Activated T-helper 17 cell treated with anti-CD3 and anti-CD28 coated beads, Interleukin-2, amount 50 U/mL, for 72 hours (primary cell): Measurements from ENCODE around the gene HIPK2. TPM values are rescaled to one million over a fixed set of nuclear protein-coding genes. Genes with fewer than 3 reads are reported as not detected.
A peak's percentile ranks its signal among the peaks of the same experiment; 100 is the strongest.

Source experiments
- ATAC-seq: fragments of 150-1000 bp; cut with Tn5 transposase; replicated peaks from 2 replicates; pipeline ENCODE4 v1.10.0; 2021; ENCODE audit warnings: mild to moderate bottlenecking, moderate library complexity
- H3K27ac Mint-ChIP-seq: one replicate; pipeline ENCODE4 v1.8.0; 2022; ENCODE audit warnings: mixed read lengths
- H3K27me3 Mint-ChIP-seq: one replicate; pipeline ENCODE4 v1.8.0; 2022; ENCODE audit warnings: mixed read lengths
- H3K36me3 Mint-ChIP-seq: one replicate; pipeline ENCODE4 v1.8.0; 2022; ENCODE audit warnings: low read depth, mild to moderate bottlenecking, mixed read lengths
- H3K4me1 Mint-ChIP-seq: one replicate; pipeline ENCODE4 v1.8.0; 2022; ENCODE audit warnings: mixed read lengths
- H3K4me3 Mint-ChIP-seq: one replicate; pipeline ENCODE4 v1.8.0; 2022; ENCODE audit warnings: mild to moderate bottlenecking, mixed read lengths
- H3K9me3 Mint-ChIP-seq: one replicate; pipeline ENCODE4 v1.8.0; 2022; ENCODE audit warnings: mixed read lengths
- total RNA-seq, 2 donors: library from RNA; stranded (reverse); gene quantifications; one replicate each; pipeline ENCODE4 v1.2.3, GENCODE V29; 2022

The HIPK2 gene
- total RNA-seq, result 10 to 100 TPM; 44.2 to 46.9 TPM

DNA sequence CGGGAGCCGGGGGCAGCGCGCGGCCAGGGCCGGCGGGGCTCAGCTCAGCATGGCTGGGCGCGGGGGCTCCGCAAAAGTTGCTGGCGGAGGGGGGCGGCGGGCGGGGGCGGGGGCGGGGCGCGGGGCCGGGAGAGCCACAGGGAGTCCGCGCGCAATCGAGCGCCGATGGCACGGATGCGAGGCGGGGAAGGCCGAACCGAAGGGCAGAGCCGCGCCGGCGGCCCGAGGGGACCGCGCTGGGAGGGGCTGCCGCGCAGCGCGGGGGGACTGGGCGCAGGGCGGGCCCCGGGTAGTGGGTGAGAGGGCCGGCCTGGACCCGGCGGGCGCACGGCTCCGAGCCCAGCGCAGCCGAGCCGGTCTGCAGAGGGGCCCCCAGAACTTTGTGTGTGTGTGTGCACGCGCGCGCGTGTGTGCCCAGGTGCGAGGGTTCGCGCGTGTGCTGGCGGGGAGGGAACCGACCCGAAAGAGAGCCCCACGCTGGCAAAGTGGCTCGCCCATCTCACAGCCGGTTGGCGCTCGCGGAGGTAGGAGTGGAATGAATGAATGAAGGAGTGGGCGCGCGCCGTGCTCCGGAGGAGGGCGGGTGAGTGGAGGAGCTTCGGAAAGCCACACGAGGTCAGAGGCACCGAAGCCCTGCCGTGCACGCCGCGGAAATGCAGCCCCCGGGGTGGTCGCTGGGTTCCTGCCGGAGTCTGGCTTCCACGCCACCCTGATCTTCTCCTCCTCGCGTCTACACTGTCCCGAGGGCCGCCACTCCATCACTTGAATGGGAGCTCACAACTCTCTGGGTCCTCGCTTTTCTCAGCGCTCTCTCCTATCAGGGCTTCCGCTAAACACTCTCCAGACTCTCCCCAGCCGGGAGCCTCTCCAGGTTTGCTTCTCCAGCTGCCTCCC lies at the start of gene HIPK2:
Gene HIPK2 (minus strand): TSS at position 51 of the 894 bp plus-strand sequence. CDS start 375 bp downstream, outside the sequence.
- Mint-ChIP-seq H3K27ac (peak within 1 kb of the TSS; percentile 96), H3K36me3 (peaks cover 34% of the 10 kb centered on the region), H3K4me3 (peak within 1 kb of the TSS; percentile 98), H3K4me1 (peaks cover 40% of the 10 kb centered on the region), H3K27me3 (peaks cover 4% of the 10 kb centered on the region), H3K9me3 (no peaks in the 10 kb centered on the region)
- peak; percentile 33 for ATAC-seq

DNA sequence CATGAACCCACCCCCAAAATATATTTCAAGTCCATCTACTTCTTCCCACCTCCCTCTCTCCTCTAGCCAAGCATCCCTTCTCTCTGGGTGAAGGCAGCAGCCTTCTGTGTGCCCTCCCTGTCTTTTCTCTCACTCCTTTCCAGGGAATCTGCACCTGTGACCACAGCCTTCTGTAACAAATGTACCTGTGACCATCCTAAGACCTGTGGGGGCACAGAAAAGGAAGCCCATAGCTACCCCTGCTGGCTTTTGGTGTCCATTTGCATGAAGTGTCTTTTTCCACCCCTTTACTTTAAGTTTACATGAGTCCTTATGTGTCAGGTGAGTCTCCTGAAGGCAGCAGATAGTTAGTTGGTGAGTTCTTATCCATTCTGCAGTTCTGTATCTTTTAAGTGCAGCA lies 49.2 kb upstream of the HIPK2 start:
- Mint-ChIP-seq H3K27ac (peak overlapping the region; percentile 89), H3K4me1 (peaks cover 14% of the 10 kb centered on the region), H3K9me3 (no peaks in the 10 kb centered on the region), H3K36me3 (peaks cover 7% of the 10 kb centered on the region), H3K4me3 (peak overlapping the region; percentile 83), H3K27me3 (no peaks in the 10 kb centered on the region)
- no peak for ATAC-seq

DNA sequence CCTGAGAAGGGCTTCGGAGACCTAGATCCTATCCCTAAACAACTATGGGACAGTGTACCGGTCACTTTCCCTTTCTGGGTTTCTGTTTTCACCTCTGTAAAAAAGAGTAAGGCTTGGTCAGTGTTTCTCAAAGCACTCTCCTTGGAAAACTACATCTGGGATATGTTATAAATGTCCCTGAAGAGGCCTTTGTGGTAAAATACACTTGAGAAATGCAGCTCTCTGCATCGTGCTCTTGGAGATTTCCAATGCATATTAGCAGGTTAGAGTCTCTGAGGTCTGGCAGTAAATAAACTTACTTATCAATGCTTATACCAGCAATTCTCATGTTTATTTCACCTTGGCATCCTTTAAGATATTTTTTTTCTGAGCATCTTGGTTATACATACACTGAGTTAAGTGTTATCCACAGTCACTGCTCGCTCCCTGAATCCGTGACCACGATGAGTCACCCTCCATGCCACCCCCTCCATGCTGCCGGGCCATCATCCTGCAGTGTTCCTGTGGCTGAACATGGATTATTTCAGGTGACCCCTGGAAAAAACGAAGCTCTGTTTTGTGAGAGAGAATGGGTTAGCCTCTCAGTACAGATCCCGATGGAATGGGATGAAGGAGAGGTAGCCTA lies 48.0 kb upstream of the HIPK2 start:
- H3K9me3 Mint-ChIP-seq, result no peaks in the 10 kb centered on the region
- no peak overlapping the region for H3K27ac Mint-ChIP-seq
- peaks cover 1% of the 10 kb centered on the region for H3K36me3 Mint-ChIP-seq
- peaks cover 8% of the 10 kb centered on the region for H3K4me1 Mint-ChIP-seq
- H3K27me3 Mint-ChIP-seq, result no peaks in the 10 kb centered on the region
- H3K4me3 Mint-ChIP-seq, result no peak overlapping the region
- ATAC-seq, result no peak

DNA sequence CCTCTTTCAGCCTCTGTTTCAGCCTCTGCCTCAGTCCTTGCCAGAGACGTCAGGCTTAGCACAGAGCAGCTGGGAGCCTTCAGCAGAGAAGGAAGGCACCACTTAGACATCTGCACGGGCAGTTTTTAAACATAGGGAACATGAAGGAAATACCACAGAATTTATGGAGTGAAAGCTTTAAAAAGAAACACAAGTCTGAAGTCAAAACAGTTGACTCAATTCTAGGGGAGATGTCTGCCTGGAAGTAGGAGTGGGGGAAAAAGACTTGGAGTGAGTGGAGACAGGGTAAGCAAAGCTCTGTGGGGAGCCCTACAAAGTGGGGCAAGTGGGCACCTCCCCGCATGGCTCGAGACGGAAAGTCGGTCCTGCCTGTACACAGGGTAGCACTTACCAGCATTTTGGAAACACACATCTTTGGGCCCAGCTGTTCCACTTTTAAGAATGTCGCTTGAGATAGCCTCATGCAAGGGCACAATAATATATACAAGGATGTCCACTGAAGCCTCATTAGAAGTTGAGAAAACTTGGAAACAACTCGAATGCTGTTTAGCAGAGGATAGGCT lies 46.2 kb upstream of the HIPK2 start:
- no peak overlapping the region for H3K4me3 Mint-ChIP-seq
- no peaks in the 10 kb centered on the region for H3K27me3 Mint-ChIP-seq
- no peak for ATAC-seq
- H3K9me3 Mint-ChIP-seq, result no peaks in the 10 kb centered on the region
- no peak overlapping the region for H3K27ac Mint-ChIP-seq
- H3K4me1 Mint-ChIP-seq, result no peaks in the 10 kb centered on the region
- H3K36me3 Mint-ChIP-seq, result no peaks in the 10 kb centered on the region

DNA sequence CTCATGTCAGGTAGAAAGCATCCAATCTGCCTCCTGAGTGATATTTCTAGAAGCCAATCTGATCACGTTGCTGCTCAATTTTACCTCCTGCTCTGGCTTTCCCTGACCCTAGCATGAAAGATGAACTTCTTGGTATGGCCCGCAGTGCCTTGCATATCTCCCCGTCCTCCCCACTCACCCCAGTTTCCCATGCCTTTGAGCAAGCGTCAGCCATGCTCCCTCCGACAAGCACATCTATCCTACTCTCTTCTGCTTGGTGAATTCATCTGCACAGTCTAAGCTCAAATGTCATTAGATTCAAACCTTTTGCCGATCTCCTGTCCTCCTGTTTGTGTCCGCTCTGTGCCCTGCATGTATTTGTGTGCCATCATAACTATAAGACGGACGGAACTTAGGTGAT lies 45.1 kb upstream of the HIPK2 start:
- Mint-ChIP-seq H3K36me3 (no peaks in the 10 kb centered on the region), H3K27ac (no peak overlapping the region), H3K4me3 (no peak overlapping the region), H3K9me3 (no peaks in the 10 kb centered on the region), H3K4me1 (no peaks in the 10 kb centered on the region), H3K27me3 (no peaks in the 10 kb centered on the region)
- no peak for ATAC-seq

DNA sequence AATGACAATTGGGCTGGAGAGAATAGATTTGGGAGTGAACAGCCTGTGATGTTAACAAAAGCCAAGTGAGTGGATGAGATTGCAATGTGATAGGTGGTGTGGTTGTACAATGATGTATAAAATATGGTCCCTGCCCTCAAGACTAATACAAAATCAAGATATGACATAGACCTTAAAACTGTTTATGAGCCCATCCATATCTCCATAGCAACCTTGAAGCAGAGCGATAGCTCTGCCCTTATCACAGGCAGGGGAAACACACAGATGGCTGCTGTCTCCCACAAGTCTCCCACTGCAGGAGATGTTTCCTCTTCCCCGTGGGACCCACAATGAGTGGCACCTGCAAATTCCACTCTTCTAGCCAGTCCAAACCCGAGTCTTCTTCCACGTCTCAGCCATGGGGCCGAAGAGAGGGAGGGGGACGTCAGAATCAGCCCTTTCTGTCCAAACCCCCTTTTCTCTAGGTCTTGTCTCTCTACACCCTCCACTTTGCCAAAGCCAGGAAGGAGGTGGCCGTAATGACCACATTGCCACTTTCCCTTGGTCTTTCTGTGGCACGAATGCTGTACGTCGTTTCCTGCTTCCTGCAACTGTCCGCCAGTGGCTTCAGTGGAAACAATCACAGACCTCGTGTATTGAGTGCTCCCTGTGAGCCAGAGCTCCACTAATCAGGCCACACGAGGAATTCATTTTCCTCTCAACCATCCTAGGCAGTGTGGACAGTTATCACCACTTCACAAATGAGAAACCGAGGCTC lies 43.7 kb upstream of the HIPK2 start:
- no peak overlapping the region for H3K4me3 Mint-ChIP-seq
- no peaks in the 10 kb centered on the region for H3K4me1 Mint-ChIP-seq
- H3K27me3 Mint-ChIP-seq, result no peaks in the 10 kb centered on the region
- H3K36me3 Mint-ChIP-seq, result no peaks in the 10 kb centered on the region
- no peak for ATAC-seq
- no peak overlapping the region for H3K27ac Mint-ChIP-seq
- H3K9me3 Mint-ChIP-seq, result no peaks in the 10 kb centered on the region

DNA sequence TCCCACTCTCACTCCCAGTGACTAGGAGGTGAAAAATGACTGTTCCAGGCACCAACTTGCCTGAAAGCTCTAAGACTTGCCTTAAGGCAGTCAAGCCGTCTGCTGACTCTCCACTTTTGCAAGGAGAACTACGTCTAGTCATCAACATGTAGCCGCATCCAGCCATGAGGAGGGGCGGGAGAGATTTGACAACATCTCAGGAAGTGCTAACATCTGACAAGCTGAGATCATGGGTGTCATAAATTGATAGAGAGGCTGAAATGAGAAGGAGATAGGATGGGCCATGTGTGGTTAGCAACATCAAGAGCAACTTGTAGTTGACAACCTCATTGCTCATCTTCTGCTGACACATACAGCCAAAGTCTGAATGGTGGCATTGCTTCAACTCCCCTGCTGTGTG lies 42.3 kb upstream of the HIPK2 start:
- Mint-ChIP-seq H3K36me3 (no peaks in the 10 kb centered on the region), H3K9me3 (peaks cover 4% of the 10 kb centered on the region)
- ATAC-seq, result peak; percentile 42

DNA sequence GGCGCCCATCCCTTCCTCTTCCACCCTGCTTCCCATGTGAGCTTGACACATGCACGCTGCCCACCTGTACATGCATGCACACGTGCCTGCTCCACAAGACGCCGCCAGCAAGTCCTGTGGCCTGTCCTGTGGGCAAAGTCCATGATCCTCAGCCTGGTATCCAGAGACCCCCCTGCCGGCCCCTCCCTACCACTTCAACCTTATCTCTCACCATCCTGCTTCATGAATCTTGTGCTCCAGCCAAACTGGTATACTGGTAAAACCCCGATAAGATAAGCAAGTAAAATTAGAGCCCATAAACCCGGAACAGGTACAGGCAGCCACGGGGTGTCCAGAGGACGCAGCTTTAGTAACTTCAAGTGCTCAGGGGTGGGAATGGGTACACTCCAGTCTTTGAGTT lies 39.5 kb upstream of the HIPK2 start:
- Mint-ChIP-seq H3K27me3 (no peaks in the 10 kb centered on the region), H3K4me3 (no peak overlapping the region), H3K4me1 (no peaks in the 10 kb centered on the region), H3K9me3 (peaks cover 4% of the 10 kb centered on the region), H3K27ac (no peak overlapping the region), H3K36me3 (no peaks in the 10 kb centered on the region)
- no peak for ATAC-seq

More for the DNA sequence above, 42.3 kb upstream of the HIPK2 start:
- no peaks in the 10 kb centered on the region for H3K4me1 Mint-ChIP-seq
- H3K27ac Mint-ChIP-seq, result no peak overlapping the region
- no peaks in the 10 kb centered on the region for H3K27me3 Mint-ChIP-seq
- no peak overlapping the region for H3K4me3 Mint-ChIP-seq

DNA sequence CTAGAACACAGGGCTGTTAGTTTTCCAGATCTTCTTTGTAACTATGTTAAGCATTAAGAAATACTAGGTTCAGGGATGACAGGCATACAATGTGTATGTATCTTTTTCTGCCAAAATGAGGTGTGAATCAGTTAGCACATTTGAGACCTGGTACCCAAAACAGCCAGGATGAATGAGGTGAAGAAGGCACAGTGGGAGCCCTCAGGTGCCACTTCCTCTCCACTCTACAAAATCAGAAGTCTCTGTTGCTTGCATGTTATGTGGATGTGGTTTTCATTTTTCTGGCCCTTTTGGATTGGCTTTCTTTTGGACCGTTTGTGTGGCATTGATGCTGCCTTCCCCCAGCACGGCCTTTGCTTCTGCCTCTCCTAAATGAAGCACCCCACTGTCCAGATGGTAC lies 35.9 kb upstream of the HIPK2 start:
- Mint-ChIP-seq H3K27ac (peak overlapping the region; percentile 42), H3K9me3 (peaks cover 4% of the 10 kb centered on the region), H3K4me1 (peaks cover 4% of the 10 kb centered on the region), H3K4me3 (no peak overlapping the region), H3K36me3 (no peaks in the 10 kb centered on the region), H3K27me3 (no peaks in the 10 kb centered on the region)
- no peak for ATAC-seq

DNA sequence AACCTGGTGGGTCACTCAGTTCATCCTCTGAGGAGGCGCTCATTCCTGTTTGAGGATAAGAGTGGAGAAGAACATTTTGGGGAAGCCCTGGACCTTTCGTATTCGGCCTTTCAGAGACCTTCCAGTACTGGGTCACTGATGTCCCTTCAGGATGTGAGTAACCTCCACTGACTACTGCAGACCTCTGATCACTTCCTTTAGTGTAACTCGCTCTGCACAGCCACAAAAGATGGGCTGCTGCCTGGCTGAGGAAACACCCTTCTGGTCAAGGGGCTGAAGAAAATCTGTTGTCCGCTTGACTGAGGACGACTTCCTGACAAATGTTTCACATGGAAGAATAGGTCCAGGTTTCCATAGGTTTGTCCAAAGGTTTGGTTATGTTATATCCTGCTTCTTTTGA lies 35.4 kb upstream of the HIPK2 start:
- H3K36me3 Mint-ChIP-seq, result no peaks in the 10 kb centered on the region
- no peak for ATAC-seq
- no peaks in the 10 kb centered on the region for H3K27me3 Mint-ChIP-seq
- no peak overlapping the region for H3K27ac Mint-ChIP-seq
- H3K9me3 Mint-ChIP-seq, result peaks cover 4% of the 10 kb centered on the region
- peaks cover 4% of the 10 kb centered on the region for H3K4me1 Mint-ChIP-seq
- no peak overlapping the region for H3K4me3 Mint-ChIP-seq

DNA sequence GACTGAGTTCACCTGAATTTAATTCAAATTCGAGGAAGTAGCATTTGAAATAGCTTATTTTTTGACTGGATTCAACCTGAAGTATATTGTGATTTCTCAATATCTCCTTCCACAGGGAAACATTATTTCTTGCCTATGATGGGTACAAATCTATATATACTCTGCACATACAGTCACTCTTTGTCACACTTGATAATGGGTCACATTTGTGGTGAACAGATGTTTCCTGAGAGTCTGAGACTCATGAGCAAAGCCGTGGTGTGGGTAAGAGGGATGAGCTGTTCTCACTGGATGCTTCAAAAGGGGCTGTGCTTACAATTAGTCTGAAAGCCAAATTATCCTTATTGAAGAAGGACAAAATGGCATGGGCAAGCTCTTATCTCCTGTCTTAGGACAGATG lies 33.3 kb upstream of the HIPK2 start:
- H3K27ac Mint-ChIP-seq, result no peak overlapping the region
- ATAC-seq, result peak; percentile 98
- no peaks in the 10 kb centered on the region for H3K36me3 Mint-ChIP-seq
- H3K4me1 Mint-ChIP-seq, result peaks cover 8% of the 10 kb centered on the region
- no peaks in the 10 kb centered on the region for H3K27me3 Mint-ChIP-seq
- H3K9me3 Mint-ChIP-seq, result peaks cover 2% of the 10 kb centered on the region
- H3K4me3 Mint-ChIP-seq, result no peak overlapping the region

DNA sequence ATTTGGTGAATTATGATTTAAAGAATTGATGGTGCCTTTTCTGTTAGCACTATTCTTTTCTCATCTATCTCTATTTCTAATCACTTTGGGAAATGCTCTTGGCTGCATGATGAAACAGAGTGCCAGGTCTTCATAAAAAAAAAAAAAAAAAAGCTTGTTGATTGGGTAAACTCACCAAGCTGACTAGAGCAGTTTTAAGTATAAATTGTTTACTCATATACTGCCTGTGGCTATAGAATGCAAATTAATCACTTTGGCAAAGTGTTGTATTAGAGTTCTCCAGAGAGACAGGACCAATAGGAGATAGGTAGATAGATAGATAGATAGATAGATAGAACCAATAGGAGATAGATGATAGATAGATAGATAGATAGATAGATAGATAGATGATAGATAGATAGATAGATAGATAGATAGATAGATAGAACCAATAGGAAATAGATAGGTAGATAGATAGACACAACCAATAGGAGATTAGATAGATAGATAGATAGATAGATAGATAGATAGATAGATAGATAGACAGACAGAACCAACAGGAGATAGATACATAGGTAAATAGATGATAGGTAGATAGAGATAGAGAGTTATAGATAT lies 31.1 kb upstream of the HIPK2 start:
- Mint-ChIP-seq H3K4me1 (peaks cover 8% of the 10 kb centered on the region), H3K27ac (no peak overlapping the region)
- ATAC-seq, result no peak

DNA sequence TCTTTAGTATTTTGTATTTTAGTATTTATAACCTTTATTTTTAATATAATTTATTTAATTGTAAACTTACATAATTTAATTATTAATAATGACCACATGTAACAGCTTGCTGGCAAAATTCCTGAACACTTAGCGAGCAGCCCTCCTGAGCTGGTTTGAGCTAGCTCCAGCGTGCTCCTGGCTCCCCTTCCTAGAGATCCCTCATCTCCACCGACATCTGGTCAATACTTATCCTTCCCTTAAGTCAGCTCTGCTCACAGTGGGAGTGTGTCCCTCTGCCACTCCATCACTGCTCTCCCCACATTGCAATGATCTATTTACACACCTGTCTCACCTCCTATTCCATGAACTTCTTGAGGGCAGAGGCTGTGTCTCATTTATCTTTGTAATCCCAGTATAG lies 30.6 kb upstream of the HIPK2 start:
- no peak for ATAC-seq
- no peaks in the 10 kb centered on the region for H3K27me3 Mint-ChIP-seq
- no peaks in the 10 kb centered on the region for H3K36me3 Mint-ChIP-seq
- peaks cover 4% of the 10 kb centered on the region for H3K9me3 Mint-ChIP-seq
- no peak overlapping the region for H3K27ac Mint-ChIP-seq
- no peak overlapping the region for H3K4me3 Mint-ChIP-seq
- peaks cover 8% of the 10 kb centered on the region for H3K4me1 Mint-ChIP-seq

More for the DNA sequence above, 31.1 kb upstream of the HIPK2 start:
- Mint-ChIP-seq H3K9me3 (peaks cover 4% of the 10 kb centered on the region), H3K27me3 (no peaks in the 10 kb centered on the region), H3K4me3 (no peak overlapping the region), H3K36me3 (no peaks in the 10 kb centered on the region)

DNA sequence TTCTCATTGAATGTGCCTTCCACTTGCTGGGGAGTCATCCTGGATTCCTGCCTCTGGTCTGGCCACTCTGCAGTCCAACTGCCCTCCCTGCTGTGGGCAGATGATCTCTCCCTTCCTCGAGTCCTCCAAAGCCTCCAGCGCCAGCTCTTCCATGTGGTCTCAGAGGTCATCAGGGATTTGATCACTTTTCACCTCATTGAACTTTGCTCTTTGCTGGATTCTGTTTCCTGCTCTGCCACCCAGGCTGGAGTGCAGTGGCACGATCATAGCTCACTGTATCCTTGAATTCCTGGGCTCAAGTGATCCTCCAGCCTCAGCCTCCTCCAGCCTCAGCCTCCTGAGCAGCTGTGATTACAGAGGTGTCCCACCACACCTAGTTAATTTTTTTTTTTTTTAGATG lies 29.2 kb upstream of the HIPK2 start:
- Mint-ChIP-seq H3K9me3 (peaks cover 13% of the 10 kb centered on the region), H3K4me1 (peaks cover 8% of the 10 kb centered on the region), H3K27me3 (no peaks in the 10 kb centered on the region), H3K4me3 (no peak overlapping the region), H3K27ac (no peak overlapping the region), H3K36me3 (no peaks in the 10 kb centered on the region)
- ATAC-seq, result no peak
